ENCODE data around the gene FIGNL1.

DNA sequence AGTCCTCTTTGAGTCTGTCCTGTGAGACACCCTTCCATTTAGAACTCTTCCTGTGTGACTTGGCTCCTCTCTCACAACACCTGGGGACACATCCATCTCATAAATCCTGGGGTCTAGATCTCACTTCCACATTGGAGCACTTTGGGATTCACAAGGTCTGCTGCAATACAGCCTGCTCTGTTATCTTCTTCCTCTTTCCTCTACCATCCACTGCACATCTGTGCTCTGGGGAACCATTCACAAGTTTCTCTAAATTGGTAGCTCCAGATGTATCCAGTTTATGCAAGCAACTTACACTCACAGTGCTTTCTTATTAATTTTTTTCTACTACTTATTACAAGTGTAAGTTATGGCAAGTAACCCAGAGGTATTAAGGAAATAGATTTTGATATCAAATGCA is 5.5 kb upstream of the FIGNL1 start:
- TF ChIP-seq, protein P1, sequence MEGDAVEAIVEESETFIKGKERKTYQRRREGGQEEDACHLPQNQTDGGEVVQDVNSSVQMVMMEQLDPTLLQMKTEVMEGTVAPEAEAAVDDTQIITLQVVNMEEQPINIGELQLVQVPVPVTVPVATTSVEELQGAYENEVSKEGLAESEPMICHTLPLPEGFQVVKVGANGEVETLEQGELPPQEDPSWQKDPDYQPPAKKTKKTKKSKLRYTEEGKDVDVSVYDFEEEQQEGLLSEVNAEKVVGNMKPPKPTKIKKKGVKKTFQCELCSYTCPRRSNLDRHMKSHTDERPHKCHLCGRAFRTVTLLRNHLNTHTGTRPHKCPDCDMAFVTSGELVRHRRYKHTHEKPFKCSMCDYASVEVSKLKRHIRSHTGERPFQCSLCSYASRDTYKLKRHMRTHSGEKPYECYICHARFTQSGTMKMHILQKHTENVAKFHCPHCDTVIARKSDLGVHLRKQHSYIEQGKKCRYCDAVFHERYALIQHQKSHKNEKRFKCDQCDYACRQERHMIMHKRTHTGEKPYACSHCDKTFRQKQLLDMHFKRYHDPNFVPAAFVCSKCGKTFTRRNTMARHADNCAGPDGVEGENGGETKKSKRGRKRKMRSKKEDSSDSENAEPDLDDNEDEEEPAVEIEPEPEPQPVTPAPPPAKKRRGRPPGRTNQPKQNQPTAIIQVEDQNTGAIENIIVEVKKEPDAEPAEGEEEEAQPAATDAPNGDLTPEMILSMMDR (IDR thresholded peaks at IDR 0.05), result no peak
- TF ChIP-seq POLR2A (IDR thresholded peaks at IDR 0.05), result no peak

Data from adrenal gland (tissue), 5 donors.